Trophoblast cell (in vitro differentiated cells and primary cell): ENCODE results near the gene TACO1. TPM values are rescaled to one million over a fixed set of nuclear protein-coding genes. Genes with fewer than 3 reads are reported as not detected.
A peak's percentile ranks its signal among the peaks of the same experiment; 100 is the strongest.

Experiments used
- DNase-seq, 2 donors: peaks; one replicate each; pipeline ENCODE4 v3.0.0-alpha.2; 2016
- H2AFZ ChIP-seq: 2 replicates; pipeline ENCODE4 v1.6.1; 2013; ENCODE audit warnings: low read length, moderate library complexity, mild to moderate bottlenecking; ENCODE audit not compliant: insufficient read depth, poor library complexity
- H2AK5ac ChIP-seq: 2 replicates; pipeline ENCODE4 v1.6.1; 2013; ENCODE audit warnings: mild to moderate bottlenecking, low read length
- H2BK120ac ChIP-seq: 2 replicates; pipeline ENCODE4 v1.6.1; 2013; ENCODE audit warnings: low read length, mild to moderate bottlenecking, moderate library complexity; ENCODE audit not compliant: insufficient read depth, poor library complexity
- H2BK12ac ChIP-seq: 2 replicates; pipeline ENCODE4 v1.6.1; 2013; ENCODE audit warnings: mild to moderate bottlenecking, low read length, moderate library complexity
- H2BK5ac ChIP-seq: 2 replicates; pipeline ENCODE4 v1.6.1; 2013; ENCODE audit warnings: low read length, low read depth, moderate library complexity, mild to moderate bottlenecking; ENCODE audit not compliant: poor library complexity
- H3K14ac ChIP-seq: 2 replicates; pipeline ENCODE4 v1.6.1; 2013; ENCODE audit warnings: mild to moderate bottlenecking, low read length
- H3K18ac ChIP-seq: 2 replicates; pipeline ENCODE4 v1.6.1; 2013; ENCODE audit warnings: mild to moderate bottlenecking, low read length
- H3K23ac ChIP-seq: 2 replicates; pipeline ENCODE4 v1.6.1; 2013; ENCODE audit warnings: low read length
- H3K27ac ChIP-seq: 2 replicates; pipeline ENCODE4 v1.5.1; 2013; ENCODE audit warnings: low read depth, mild to moderate bottlenecking, inconsistent platforms, low read length, moderate library complexity
- H3K27me3 ChIP-seq: 2 replicates; pipeline ENCODE4 v1.6.1; 2013; ENCODE audit warnings: inconsistent platforms, mild to moderate bottlenecking, low read length, moderate library complexity; ENCODE audit not compliant: insufficient read depth
- H3K36me3 ChIP-seq, 2 experiments: 1 replicate in 1 of 2; 2 replicates in 1 of 2; pipeline ENCODE4 v1.6.1; 2013; ENCODE audit warnings: low read length in 2 of 2, mild to moderate bottlenecking in 2 of 2, moderate library complexity in 1 of 2; ENCODE audit not compliant: insufficient read depth in 2 of 2, control insufficient read depth in 1 of 2
- H3K4ac ChIP-seq: 2 replicates; pipeline ENCODE4 v1.6.1; 2013; ENCODE audit warnings: low read depth, mild to moderate bottlenecking, low read length, moderate library complexity
- H3K4me1 ChIP-seq, 2 experiments: 1 replicate in 1 of 2; 2 replicates in 1 of 2; pipeline ENCODE4 v1.6.1; 2013; ENCODE audit warnings: low read length in 2 of 2, mild to moderate bottlenecking in 2 of 2, moderate library complexity in 1 of 2; ENCODE audit not compliant: insufficient read depth in 2 of 2, control insufficient read depth in 1 of 2
- H3K4me2 ChIP-seq: 2 replicates; pipeline ENCODE4 v1.6.1; 2013; ENCODE audit warnings: inconsistent platforms, mild to moderate bottlenecking, low read length, moderate library complexity
- H3K4me3 ChIP-seq: 2 replicates; pipeline ENCODE4 v1.5.1; 2013; ENCODE audit warnings: mild to moderate bottlenecking, low read depth, low read length, inconsistent platforms
- H3K79me1 ChIP-seq: one replicate; pipeline ENCODE4 v1.6.1; 2013; ENCODE audit warnings: low read length
- H3K79me2 ChIP-seq: 2 replicates; pipeline ENCODE4 v1.6.1; 2013; ENCODE audit warnings: low read length, mild to moderate bottlenecking; ENCODE audit not compliant: control insufficient read depth, insufficient read depth, poor library complexity
- H3K9ac ChIP-seq: 2 replicates; pipeline ENCODE4 v1.6.1; 2013; ENCODE audit warnings: mild to moderate bottlenecking, low read length
- H3K9me3 ChIP-seq: 2 replicates; pipeline ENCODE4 v1.6.1; 2013; ENCODE audit warnings: low read depth, mild to moderate bottlenecking, control low read depth, inconsistent platforms, low read length; ENCODE audit not compliant: insufficient read depth
- H4K12ac ChIP-seq: 2 replicates; pipeline ENCODE4 v1.6.1; 2013; ENCODE audit warnings: low read depth, mild to moderate bottlenecking, low read length, moderate library complexity
- H4K8ac ChIP-seq: 2 replicates; pipeline ENCODE4 v1.6.1; 2013; ENCODE audit warnings: low read depth, mild to moderate bottlenecking, low read length, moderate library complexity
- H4K91ac ChIP-seq: one replicate; pipeline ENCODE4 v1.6.1; 2013; ENCODE audit warnings: low read depth, mild to moderate bottlenecking, low read length, moderate library complexity
- WGBS: extraction: QIAGEN DNeasy Blood & Tissue Kit; methylation state at CpG from one replicate; pipeline ENCODE4 v1.1.7; 2013; ENCODE audit warnings: missing lambda C conversion rate; ENCODE audit not compliant: insufficient read length, insufficient coverage; ENCODE audit errors: extremely low coverage; 5-methylcytosine and 5-hydroxymethylcytosine counted together
- polyA plus RNA-seq: library from polyadenylated mRNA; stranded (reverse); fragments of 200-250 nt; gene quantifications from 2 replicates; pipeline ENCODE4 v1.2.3, GENCODE V29; 2013

Gene TACO1
- polyA plus RNA-seq = 9.8 and 9.9 TPM in 2 replicates

DNA sequence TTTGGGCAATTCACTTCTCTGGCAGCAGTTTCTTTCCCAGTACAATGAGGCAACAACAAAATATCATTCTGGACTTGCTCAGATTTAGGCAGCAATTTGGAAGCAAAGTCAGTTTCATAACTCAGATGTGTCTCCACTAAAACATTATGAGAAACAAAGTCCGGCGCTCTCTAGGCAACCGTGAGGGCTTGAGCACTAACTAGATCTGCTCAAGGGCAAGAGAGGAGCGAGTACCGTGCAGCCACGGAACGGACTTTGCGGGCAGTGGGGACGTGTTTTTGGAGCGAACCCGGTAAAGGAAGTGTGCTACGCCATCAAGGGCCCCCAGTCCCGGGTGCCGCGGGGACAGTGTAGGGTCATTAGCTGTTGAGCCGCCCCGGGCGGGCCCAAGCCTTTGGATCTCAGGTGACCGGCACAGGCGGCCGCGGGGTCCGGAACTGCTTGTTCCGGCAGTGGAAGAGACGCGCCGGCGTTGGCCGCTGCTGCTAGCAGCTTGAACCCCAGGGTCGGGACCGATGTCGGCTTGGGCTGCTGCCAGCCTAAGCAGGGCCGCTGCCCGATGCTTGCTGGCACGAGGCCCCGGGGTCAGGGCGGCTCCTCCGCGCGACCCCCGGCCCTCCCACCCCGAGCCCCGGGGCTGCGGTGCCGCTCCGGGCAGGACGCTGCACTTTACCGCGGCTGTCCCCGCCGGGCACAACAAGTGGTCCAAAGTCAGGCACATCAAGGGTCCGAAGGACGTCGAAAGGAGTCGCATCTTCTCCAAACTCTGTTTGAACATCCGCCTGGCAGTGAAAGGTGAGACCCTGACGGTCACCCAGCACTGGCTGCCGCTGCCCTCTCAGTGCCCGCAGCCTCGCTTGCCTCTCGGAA is at the start of gene TACO1:
TSS of gene TACO1 (plus strand) at position 327 of the 870 bp plus-strand sequence. CDS start at position 516, 189 bp downstream.
- Histone ChIP-seq H3K14ac (peak within 1 kb of the TSS; percentile 56), H3K4me3 (peak within 1 kb of the TSS; percentile 87), H3K27ac (no peak within 1 kb of the TSS), H3K4me2 (peak within 1 kb of the TSS; percentile 85), H3K18ac (peak within 1 kb of the TSS; percentile 60), H2AFZ (peak within 1 kb of the TSS; percentile 74), H3K4me1 (peaks cover 4 to 5% of the 10 kb centered on the region in 2 experiments), H4K12ac (peak within 1 kb of the TSS; percentile 91), H3K36me3 (peaks cover 7 to 12% of the 10 kb centered on the region in 2 experiments), H3K79me2 (peaks cover 2% of the 10 kb centered on the region), H3K27me3 (no peaks in the 10 kb centered on the region), H2BK12ac (peak within 1 kb of the TSS; percentile 4), H4K8ac (peak within 1 kb of the TSS; percentile 95), H2BK120ac (peak within 1 kb of the TSS; percentile 39), H3K9me3 (no peaks in the 10 kb centered on the region), H2AK5ac (no peak within 1 kb of the TSS), H3K79me1 (peaks cover 2% of the 10 kb centered on the region), H3K4ac (peak within 1 kb of the TSS; percentile 59), H3K23ac (no peak within 1 kb of the TSS), H4K91ac (peak within 1 kb of the TSS; percentile 64), H3K9ac (peak within 1 kb of the TSS; percentile 84), H2BK5ac (no peak within 1 kb of the TSS)
- DNase-seq = peak; percentile 72 to 85
- no CpG with 5 or more reads among the region's 61 CpGs for WGBS

DNA sequence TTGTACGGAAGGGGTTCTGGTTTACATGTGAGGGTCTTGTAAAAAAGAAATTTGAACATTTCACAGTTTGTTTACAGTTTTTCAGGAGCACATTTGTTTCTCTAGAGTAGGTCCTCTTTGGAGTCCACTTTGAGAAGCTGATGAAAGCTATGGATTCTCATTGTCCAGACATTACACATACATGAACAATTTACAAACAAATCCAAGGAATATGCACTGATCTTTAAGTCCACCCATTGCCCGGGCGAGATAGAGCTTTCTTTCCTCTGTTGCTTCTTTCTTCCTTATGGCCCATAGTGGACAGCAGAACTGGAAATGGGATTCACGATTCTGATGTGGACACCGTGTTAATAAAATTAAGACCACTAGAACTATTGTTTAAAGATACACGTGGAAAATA is 48.5 kb upstream of the TACO1 start:
- no peaks in the 10 kb centered on the region for H3K27me3 ChIP-seq
- DNase-seq = peak in 1 of 2 donors; percentile 4
- H2BK120ac ChIP-seq = no peak overlapping the region
- H3K4me2 ChIP-seq = peak overlapping the region; percentile 41
- H4K91ac ChIP-seq = no peak overlapping the region
- peaks cover 4 to 5% of the 10 kb centered on the region in 2 experiments for H3K4me1 ChIP-seq
- H3K79me2 ChIP-seq = peaks cover 10% of the 10 kb centered on the region
- no peak overlapping the region for H3K27ac ChIP-seq
- no peak overlapping the region for H2AK5ac ChIP-seq
- no peak overlapping the region for H3K18ac ChIP-seq
- no peak overlapping the region for H3K23ac ChIP-seq
- peaks cover 0 to 4% of the 10 kb centered on the region in 2 experiments for H3K36me3 ChIP-seq
- H2BK5ac ChIP-seq = no peak overlapping the region
- H3K4me3 ChIP-seq = no peak overlapping the region
- no peak overlapping the region for H3K14ac ChIP-seq
- no peak overlapping the region for H4K8ac ChIP-seq
- H2AFZ ChIP-seq = no peak overlapping the region
- peaks cover 8% of the 10 kb centered on the region for H3K79me1 ChIP-seq
- no peak overlapping the region for H4K12ac ChIP-seq
- H3K9me3 ChIP-seq = no peaks in the 10 kb centered on the region
- no peak overlapping the region for H2BK12ac ChIP-seq
- peak overlapping the region; percentile 65 for H3K4ac ChIP-seq
- WGBS = no CpG with 5 or more reads among the region's 6 CpGs
- H3K9ac ChIP-seq = no peak overlapping the region

GRCh38 chr17:63555500-63556156 is 45.1 kb upstream of the TACO1 start:
- H2BK120ac ChIP-seq = no peak overlapping the region
- no peak overlapping the region for H3K27ac ChIP-seq
- DNase-seq = no peak
- H3K4ac ChIP-seq = no peak overlapping the region
- no peaks in the 10 kb centered on the region for H3K9me3 ChIP-seq
- peaks cover 5% of the 10 kb centered on the region for H3K79me2 ChIP-seq
- no peak overlapping the region for H2BK5ac ChIP-seq
- H3K18ac ChIP-seq = no peak overlapping the region
- no peak overlapping the region for H2AFZ ChIP-seq
- no peak overlapping the region for H3K23ac ChIP-seq
- H3K79me1 ChIP-seq = peaks cover 2% of the 10 kb centered on the region
- no peak overlapping the region for H3K9ac ChIP-seq
- no peaks in the 10 kb centered on the region for H3K27me3 ChIP-seq
- H2BK12ac ChIP-seq = no peak overlapping the region
- no peak overlapping the region for H3K4me3 ChIP-seq
- H3K14ac ChIP-seq = no peak overlapping the region
- no peaks in the 10 kb centered on the region for H3K4me1 ChIP-seq
- H4K91ac ChIP-seq = no peak overlapping the region
- H2AK5ac ChIP-seq = no peak overlapping the region
- H4K12ac ChIP-seq = no peak overlapping the region
- no peak overlapping the region for H3K4me2 ChIP-seq
- WGBS = no CpG with 5 or more reads among the region's 7 CpGs
- H3K36me3 ChIP-seq = peaks cover 0 to 4% of the 10 kb centered on the region in 2 experiments
- no peak overlapping the region for H4K8ac ChIP-seq

DNA sequence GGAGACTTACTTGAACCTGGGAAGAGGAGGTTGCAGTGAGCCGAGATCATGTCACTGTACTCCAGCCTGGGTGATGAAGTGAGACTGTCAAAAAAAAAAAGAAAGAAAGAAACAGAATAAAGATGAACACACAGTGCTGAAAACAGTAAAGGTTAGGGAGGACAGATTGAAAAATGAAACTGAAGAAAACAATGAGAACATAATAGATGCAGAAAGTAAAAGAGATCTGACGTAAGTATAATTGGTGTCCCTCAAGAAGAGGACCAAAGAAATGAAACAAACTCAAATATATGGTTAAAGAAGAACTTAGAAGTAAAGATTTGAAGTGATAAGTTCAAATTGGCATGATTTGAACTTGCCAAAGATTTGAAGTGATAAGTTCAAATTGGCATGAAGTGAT is 43.3 kb upstream of the TACO1 start:
- H3K9me3 ChIP-seq = no peaks in the 10 kb centered on the region
- no peak overlapping the region for H2BK5ac ChIP-seq
- H3K79me2 ChIP-seq = peaks cover 2% of the 10 kb centered on the region
- no CpG with 5 or more reads among the region's 2 CpGs for WGBS
- no peak overlapping the region for H2AFZ ChIP-seq
- no peak overlapping the region for H3K9ac ChIP-seq
- DNase-seq = no peak
- H2BK120ac ChIP-seq = no peak overlapping the region
- H2AK5ac ChIP-seq = no peak overlapping the region
- H3K18ac ChIP-seq = no peak overlapping the region
- no peak overlapping the region for H3K4ac ChIP-seq
- no peak overlapping the region for H4K12ac ChIP-seq
- H3K4me1 ChIP-seq = no peaks in the 10 kb centered on the region
- H2BK12ac ChIP-seq = no peak overlapping the region
- H3K27ac ChIP-seq = no peak overlapping the region
- no peak overlapping the region for H3K4me3 ChIP-seq
- H3K14ac ChIP-seq = no peak overlapping the region
- no peak overlapping the region for H3K23ac ChIP-seq
- no peak overlapping the region for H4K8ac ChIP-seq
- no peak overlapping the region for H4K91ac ChIP-seq
- no peak overlapping the region for H3K4me2 ChIP-seq
- H3K27me3 ChIP-seq = no peaks in the 10 kb centered on the region
- H3K79me1 ChIP-seq = no peaks in the 10 kb centered on the region
- H3K36me3 ChIP-seq = peaks cover 0 to 4% of the 10 kb centered on the region in 2 experiments
